ENCODE data around the gene HGS. TPM values are rescaled to one million over a fixed set of nuclear protein-coding genes. Genes with fewer than 3 reads are reported as not detected.

The HGS gene
- total and polyA plus RNA-seq, 2 of the 4 experiments (the other 2 are of a cell fraction) = 52.5 to 137 TPM

GRCh38 chr17:81690066-81690465 is 6.3 kb downstream of the HGS start:
- H3K23ac ChIP-seq (ENCODE audit: low read depth, low read length) = no peak overlapping the region
- TF ChIP-seq MAFK (IDR thresholded peaks at IDR 0.05; ENCODE audit: low read depth, low read length) (no peak), RAD21 (IDR thresholded peaks at IDR 0.05; ENCODE audit: low read length) (no peak), MAZ (IDR thresholded peaks at IDR 0.05; ENCODE audit: borderline replicate concordance, low read depth, low read length) (no peak), SMC3 (IDR thresholded peaks at IDR 0.05; ENCODE audit: low read depth, low read length) (no peak), RCOR1 (IDR thresholded peaks at IDR 0.05; ENCODE audit: insufficient replicate concordance, low read length) (no peak), NFE2L2 (IDR thresholded peaks at IDR 0.05; ENCODE audit: low read depth, low read length) (no peak)
- no peak overlapping the region for H2AFZ ChIP-seq (replicated peaks; ENCODE audit: low read length, poor library complexity)
- H3K27ac ChIP-seq (ENCODE audit: insufficient read depth, low read length) = no peak overlapping the region
- H4K91ac ChIP-seq (ENCODE audit: insufficient read depth, low read depth, low read length) = no peak overlapping the region
- peaks cover 5% of the 10 kb centered on the region for H3K4me1 ChIP-seq (ENCODE audit: control insufficient read depth, insufficient read depth, low read length)
- no peaks in the 10 kb centered on the region; the same call in 1 of the 2 replicates for H3K9me1 ChIP-seq (ENCODE audit: insufficient read depth, low read length)
- peaks cover 92% of the 10 kb centered on the region for H4K20me1 ChIP-seq (ENCODE audit: insufficient read depth, low read length)
- ATAC-seq (ENCODE audit: low read depth) (no peak), DNase-seq (no peak)
- no peak overlapping the region for H2AK5ac ChIP-seq (ENCODE audit: low read depth, low read length)
- no peak overlapping the region for H4K8ac ChIP-seq (ENCODE audit: low read depth in 2 of 2, low read length in 2 of 2)
- WGBS, 2 experiments (ENCODE audit: extremely low coverage in 2 of 2, insufficient read length in 1 of 2) = 92% methylated on average over 15 of the region's 18 CpGs; no CpG with 5 or more reads in 1 of the 2 experiments
- H2BK5ac ChIP-seq (ENCODE audit: low read depth, low read length, poor library complexity, severe bottlenecking) = no peak overlapping the region
- CTCF ChIA-PET = no interaction called here
- H2BK15ac ChIP-seq (ENCODE audit: low read depth, low read length) = no peak overlapping the region
- intact Hi-C loops (cut with micrococcal nuclease) = no loop called here
- peaks cover 10 to 55% of the 10 kb centered on the region in 2 experiments for H3K79me1 ChIP-seq (ENCODE audit: low read depth in 1 of 2, low read length in 2 of 2)
- H3K18ac ChIP-seq (ENCODE audit: low read depth, low read length) = no peak overlapping the region
- H3K4me3 ChIP-seq (ENCODE audit: insufficient read depth, low read depth, low read length) = no peak overlapping the region
- no peaks in the 10 kb centered on the region for H3K27me3 ChIP-seq (ENCODE audit: control insufficient read depth, insufficient read depth, low read length)
- H3K56ac ChIP-seq (ENCODE audit: extremely low read depth, insufficient read depth, low read length) = no peak overlapping the region
- H3K4me2 ChIP-seq (ENCODE audit: low read depth, low read length) = no peak overlapping the region
- no peak overlapping the region for H2BK20ac ChIP-seq (ENCODE audit: low read depth, low read length)
- no peak overlapping the region for H3K14ac ChIP-seq (replicated peaks; ENCODE audit: low read depth, low read length)
- no peak overlapping the region for H2AK9ac ChIP-seq (replicated peaks; ENCODE audit: low read depth, low read length, poor library complexity)
- no peak overlapping the region for H3K9ac ChIP-seq (ENCODE audit: low read depth, low read length)
- no peak overlapping the region for H4K5ac ChIP-seq (ENCODE audit: low read depth, low read length)
- dilution Hi-C loops (cut with HindIII; ENCODE audit: low sequenced_read_pairs, unreplicated experiment) = no loop called here
- H3K36me3 ChIP-seq (ENCODE audit: control insufficient read depth, insufficient read depth, low read length) = peaks cover 88% of the 10 kb centered on the region
- no peak overlapping the region for H2BK120ac ChIP-seq (ENCODE audit: low read depth, low read length)
- no peaks in the 10 kb centered on the region for H3K9me3 ChIP-seq (ENCODE audit: control insufficient read depth, insufficient read depth, low read length)
- POLR2A ChIA-PET (ENCODE audit: unreplicated experiment) = no interaction called here
- H3K4ac ChIP-seq (ENCODE audit: low read depth, low read length) = no peak overlapping the region
- BruUV-seq (replicated peaks) = no TSS peak
- in situ Hi-C loops (cut with MboI; ENCODE audit: low sequenced_read_pairs) = no loop called here
